ENCODE measurements around the gene MRPL50. TPM values are rescaled to one million over a fixed set of nuclear protein-coding genes. Genes with fewer than 3 reads are reported as not detected.

MRPL50 gene
- total RNA-seq, 1 donor from 2014 or later = 14.8 TPM

DNA sequence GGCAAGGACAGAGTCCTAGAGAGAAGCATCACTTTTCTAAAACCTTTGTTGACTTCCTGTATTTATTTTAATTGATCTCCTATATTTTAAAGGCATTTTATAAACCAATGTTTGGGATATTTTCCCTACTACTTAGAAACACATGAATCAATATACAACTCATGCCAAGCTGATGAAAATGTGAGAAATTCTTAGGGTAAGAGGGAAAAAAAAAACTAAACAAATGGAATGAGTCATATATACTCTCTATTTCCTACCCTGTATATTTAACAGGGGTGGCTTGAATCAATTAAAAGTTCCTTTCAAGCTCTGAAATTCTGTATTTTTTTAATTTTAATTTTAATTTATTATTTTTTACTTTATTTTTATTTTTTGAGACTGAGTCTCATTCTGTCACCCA lies 33.2 kb downstream of the MRPL50 start:
- no peak overlapping the region for H3K4me3 Mint-ChIP-seq (ENCODE audit: low read depth)
- DNase-seq (ENCODE audit: low spot score) = no peak
- H3K4me1 Mint-ChIP-seq (ENCODE audit: low read depth) = no peaks in the 10 kb centered on the region
- H3K36me3 Mint-ChIP-seq (ENCODE audit: low read depth) = no peaks in the 10 kb centered on the region
- H3K27ac Mint-ChIP-seq = no peak overlapping the region
- peaks cover 2% of the 10 kb centered on the region for H3K27me3 Mint-ChIP-seq (ENCODE audit: low read depth)
- intact Hi-C loops (cut with micrococcal nuclease) = no loop called here
- H3K9me3 Mint-ChIP-seq = no peaks in the 10 kb centered on the region

DNA sequence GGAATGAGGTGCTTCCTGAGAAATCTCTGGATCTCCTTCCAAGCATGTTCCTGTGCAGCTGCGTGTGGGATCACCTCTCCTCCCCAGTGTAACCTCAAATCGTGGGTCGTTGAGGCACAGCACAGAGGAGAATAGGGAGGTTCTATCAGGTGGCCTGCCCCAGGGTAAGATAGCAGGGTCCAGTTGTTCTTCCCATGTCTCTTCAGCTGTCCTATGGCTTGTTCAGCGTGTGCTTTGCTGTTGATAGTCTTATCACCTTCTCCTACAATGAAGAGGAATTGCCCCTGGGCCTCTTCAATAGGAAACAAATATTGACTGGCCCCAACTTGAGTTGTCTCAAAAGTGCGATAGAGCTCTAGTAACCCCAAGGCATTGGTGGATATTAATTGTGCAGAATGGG lies 36.0 kb downstream of the MRPL50 start:
- Mint-ChIP-seq H3K4me3 (ENCODE audit: low read depth) (no peak overlapping the region), H3K27me3 (ENCODE audit: low read depth) (no peaks in the 10 kb centered on the region), H3K36me3 (ENCODE audit: low read depth) (no peaks in the 10 kb centered on the region), H3K27ac (no peak overlapping the region), H3K9me3 (no peaks in the 10 kb centered on the region), H3K4me1 (ENCODE audit: low read depth) (no peaks in the 10 kb centered on the region)
- intact Hi-C loops (cut with micrococcal nuclease) = no loop called here
- no peak for DNase-seq (ENCODE audit: low spot score)

DNA sequence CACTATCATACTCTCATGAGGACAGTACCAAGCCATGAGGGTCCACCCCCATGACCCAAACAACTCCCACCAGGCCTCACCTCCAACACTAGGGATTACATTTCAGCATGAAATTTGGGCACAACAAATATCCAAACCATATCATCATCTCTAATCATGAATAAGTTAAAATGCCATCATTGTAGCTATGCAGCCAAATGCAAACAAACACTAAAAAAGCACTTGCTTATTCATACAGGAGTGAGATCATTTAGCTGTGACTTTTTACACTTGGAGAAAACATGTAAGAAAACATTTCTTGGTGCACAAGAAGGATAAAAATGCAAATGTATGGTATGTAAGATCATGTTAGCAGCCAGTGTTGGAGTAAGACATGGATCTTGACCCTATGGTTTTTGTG lies 37.8 kb downstream of the MRPL50 start:
- H3K36me3 Mint-ChIP-seq (ENCODE audit: low read depth) = no peaks in the 10 kb centered on the region
- H3K4me1 Mint-ChIP-seq (ENCODE audit: low read depth) = no peaks in the 10 kb centered on the region
- H3K27ac Mint-ChIP-seq = no peak overlapping the region
- intact Hi-C loops (cut with micrococcal nuclease) = no loop called here
- no peaks in the 10 kb centered on the region for H3K9me3 Mint-ChIP-seq
- no peaks in the 10 kb centered on the region for H3K27me3 Mint-ChIP-seq (ENCODE audit: low read depth)
- no peak for DNase-seq (ENCODE audit: low spot score)
- H3K4me3 Mint-ChIP-seq (ENCODE audit: low read depth) = no peak overlapping the region

DNA sequence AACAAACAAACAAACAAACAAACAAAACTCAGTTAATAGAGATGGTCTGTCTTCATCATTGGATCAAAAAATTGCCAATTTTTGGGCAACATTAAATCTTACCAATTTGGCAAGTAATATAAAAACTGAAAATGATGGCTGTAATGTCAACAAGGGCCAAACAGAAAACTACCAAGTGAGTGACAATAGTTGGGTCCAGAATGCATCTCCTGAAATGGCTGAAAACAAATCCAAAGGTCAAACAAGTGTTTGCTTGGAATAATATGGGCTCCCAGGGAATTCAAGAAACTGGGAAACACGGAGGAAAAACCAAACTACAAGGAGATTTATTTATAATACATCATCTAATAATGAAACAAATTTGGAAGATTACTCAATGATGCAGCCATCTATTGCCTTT lies 38.7 kb downstream of the MRPL50 start:
- DNase-seq (ENCODE audit: low spot score) = no peak
- H3K9me3 Mint-ChIP-seq = no peaks in the 10 kb centered on the region
- H3K36me3 Mint-ChIP-seq (ENCODE audit: low read depth) = no peaks in the 10 kb centered on the region
- no peak overlapping the region for H3K27ac Mint-ChIP-seq
- no peaks in the 10 kb centered on the region for H3K27me3 Mint-ChIP-seq (ENCODE audit: low read depth)
- intact Hi-C loops (cut with micrococcal nuclease) = no loop called here
- no peak overlapping the region for H3K4me3 Mint-ChIP-seq (ENCODE audit: low read depth)
- no peaks in the 10 kb centered on the region for H3K4me1 Mint-ChIP-seq (ENCODE audit: low read depth)

DNA sequence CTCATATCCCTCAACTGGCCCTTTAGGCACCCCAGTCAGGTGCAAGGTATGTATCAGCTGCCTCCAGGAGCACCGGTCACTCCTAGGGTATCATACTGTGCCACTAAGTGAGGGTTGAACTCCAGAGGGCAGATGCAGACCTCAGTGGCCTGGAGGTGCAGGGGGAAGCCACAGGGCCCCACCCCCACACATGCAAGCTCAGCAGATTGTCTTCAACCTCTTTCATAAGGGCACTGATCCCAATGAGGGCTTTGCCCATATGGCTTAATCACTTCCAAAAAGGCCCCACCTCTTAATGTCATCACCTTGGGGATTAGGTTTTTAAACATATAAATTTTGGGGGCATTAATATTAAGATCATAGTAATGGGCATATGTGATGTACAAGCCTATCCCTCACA lies 41.8 kb downstream of the MRPL50 start:
- no peak for DNase-seq (ENCODE audit: low spot score)
- Mint-ChIP-seq H3K36me3 (ENCODE audit: low read depth) (no peaks in the 10 kb centered on the region), H3K9me3 (no peaks in the 10 kb centered on the region), H3K4me1 (ENCODE audit: low read depth) (no peaks in the 10 kb centered on the region), H3K27me3 (ENCODE audit: low read depth) (no peaks in the 10 kb centered on the region), H3K4me3 (ENCODE audit: low read depth) (no peak overlapping the region), H3K27ac (no peak overlapping the region)
- intact Hi-C loops (cut with micrococcal nuclease) = no loop called here

DNA sequence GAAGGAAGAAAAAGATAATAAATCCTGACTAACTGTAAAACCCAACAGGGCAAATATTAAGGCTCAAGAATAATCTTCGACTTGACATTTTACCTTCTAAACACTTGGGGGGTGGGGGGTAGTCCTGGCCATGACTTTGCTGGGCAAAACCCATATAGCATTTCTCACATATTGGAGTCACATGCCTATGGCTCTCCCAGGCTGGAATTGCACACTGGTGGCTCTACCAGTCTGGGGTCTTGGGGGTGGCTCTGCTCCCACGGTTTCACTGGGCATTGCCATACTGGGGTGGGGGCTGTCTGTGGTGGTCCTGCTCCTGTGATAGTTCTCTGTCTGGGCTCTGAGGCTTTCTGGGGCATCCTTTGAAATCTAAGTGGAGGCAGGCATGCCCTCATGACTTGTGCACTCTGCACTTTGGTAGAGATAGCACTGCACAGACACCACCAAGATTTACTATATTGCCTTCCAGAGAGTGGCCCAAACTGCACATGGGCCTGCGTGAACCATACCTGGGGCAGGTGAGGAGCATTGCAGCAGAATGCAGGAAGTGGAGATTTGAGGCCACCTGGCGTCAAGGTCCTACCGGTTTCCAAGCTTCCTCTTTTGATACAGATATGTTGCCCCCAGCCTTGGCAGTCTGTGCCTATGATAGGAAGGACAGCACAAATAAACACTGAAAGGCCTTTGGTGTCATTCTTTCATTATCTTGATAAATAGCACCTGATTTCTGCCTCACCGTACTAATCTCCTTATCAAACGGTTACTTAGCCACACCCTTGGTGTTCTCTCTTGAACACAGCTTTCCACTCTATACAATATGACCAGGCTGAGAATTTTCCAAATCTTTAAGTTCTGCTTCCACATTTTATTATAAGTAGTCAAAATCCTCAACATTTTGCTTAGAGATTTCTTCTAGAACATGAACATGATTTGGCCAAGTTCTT lies 43.4 kb downstream of the MRPL50 start:
- H3K4me3 Mint-ChIP-seq (ENCODE audit: low read depth) = no peak overlapping the region
- no peak overlapping the region for H3K27ac Mint-ChIP-seq
- intact Hi-C loops (cut with micrococcal nuclease) = no loop called here
- no peaks in the 10 kb centered on the region for H3K36me3 Mint-ChIP-seq (ENCODE audit: low read depth)
- DNase-seq (ENCODE audit: low spot score) = no peak
- no peaks in the 10 kb centered on the region for H3K4me1 Mint-ChIP-seq (ENCODE audit: low read depth)
- no peaks in the 10 kb centered on the region for H3K27me3 Mint-ChIP-seq (ENCODE audit: low read depth)
- H3K9me3 Mint-ChIP-seq = no peaks in the 10 kb centered on the region

DNA sequence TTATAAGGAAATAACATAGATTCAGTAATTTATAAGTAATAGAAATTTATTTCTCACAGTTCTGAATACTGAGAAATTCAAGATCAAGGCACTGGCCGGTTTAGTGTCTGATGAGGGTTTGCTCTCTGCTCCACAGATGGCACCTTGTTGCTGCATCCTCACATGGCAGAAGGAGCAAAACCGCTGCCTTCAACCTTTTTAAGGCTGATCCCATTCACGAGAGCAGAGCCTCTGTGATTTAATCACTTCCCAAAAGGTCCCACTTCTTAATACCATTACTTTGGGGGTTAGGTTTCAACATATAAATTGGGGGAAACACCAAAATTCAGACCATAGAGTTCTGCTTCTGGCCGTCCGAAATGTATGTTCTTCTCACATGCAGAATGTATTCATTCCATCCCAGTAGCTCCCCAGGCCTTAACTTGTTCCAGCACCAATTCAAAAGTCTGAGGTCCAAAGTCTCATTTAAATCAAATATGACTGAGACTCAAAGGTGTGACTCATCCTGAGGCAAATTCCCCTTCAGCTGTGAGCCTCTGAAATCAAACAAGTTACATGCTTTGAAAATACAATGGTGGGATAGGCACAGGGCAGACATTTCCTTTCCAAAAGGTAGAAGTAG lies 44.2 kb downstream of the MRPL50 start:
- no peak overlapping the region for H3K4me3 Mint-ChIP-seq (ENCODE audit: low read depth)
- intact Hi-C loops (cut with micrococcal nuclease) = no loop called here
- H3K27ac Mint-ChIP-seq = no peak overlapping the region
- H3K27me3 Mint-ChIP-seq (ENCODE audit: low read depth) = no peaks in the 10 kb centered on the region
- no peak for DNase-seq (ENCODE audit: low spot score)
- H3K4me1 Mint-ChIP-seq (ENCODE audit: low read depth) = no peaks in the 10 kb centered on the region
- H3K36me3 Mint-ChIP-seq (ENCODE audit: low read depth) = no peaks in the 10 kb centered on the region
- no peaks in the 10 kb centered on the region for H3K9me3 Mint-ChIP-seq

DNA sequence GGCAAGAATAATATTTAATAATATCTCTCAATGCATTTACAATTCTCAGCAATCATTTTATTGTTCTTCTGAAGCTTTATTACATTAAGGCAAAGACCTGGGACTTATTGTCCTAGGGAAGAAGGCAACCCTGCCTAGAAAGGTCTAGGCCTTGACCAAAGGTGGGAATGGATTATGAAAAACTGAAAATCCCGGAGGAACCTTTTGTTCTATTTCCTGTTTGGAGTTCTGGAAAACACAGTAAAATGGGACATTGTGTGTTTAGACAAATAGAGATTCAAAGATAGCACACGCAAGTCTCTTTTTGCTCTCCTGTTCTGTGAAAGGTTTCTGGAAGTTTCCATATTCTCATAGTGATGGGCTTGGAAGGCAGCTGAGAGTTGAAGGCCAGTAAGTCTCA lies 44.7 kb downstream of the MRPL50 start:
- Mint-ChIP-seq H3K9me3 (no peaks in the 10 kb centered on the region), H3K4me3 (ENCODE audit: low read depth) (no peak overlapping the region)

DNA sequence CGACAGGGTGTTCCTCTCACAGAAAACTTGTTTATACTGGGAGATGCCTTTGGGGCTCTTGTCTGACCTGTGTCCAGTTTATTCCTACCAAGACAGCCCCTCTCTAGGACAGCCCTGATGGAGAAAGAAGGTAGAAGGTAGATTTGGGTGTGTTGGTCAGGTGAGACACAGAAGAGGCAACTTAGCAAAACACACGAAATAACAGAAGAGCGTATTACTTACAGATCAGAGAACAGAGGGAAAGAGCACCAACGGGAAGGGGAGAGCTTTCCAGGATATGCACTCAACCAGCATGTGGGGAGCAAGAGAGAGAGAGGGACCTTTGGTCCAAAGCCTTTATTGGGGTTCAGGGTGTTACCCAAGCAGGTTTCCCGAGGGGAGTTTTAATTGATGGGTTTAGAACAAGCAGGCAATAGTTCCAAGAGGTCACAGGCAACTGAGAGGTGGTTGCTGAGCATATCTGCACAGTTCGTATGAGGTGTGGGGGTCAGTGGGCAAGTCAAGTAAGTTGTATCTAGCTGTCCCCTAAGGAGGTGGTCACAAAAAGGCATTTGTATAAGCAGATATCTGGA lies 45.4 kb downstream of the MRPL50 start:
- H3K27me3 Mint-ChIP-seq (ENCODE audit: low read depth) = no peaks in the 10 kb centered on the region
- H3K4me1 Mint-ChIP-seq (ENCODE audit: low read depth) = no peaks in the 10 kb centered on the region
- no peak for DNase-seq (ENCODE audit: low spot score)
- no peak overlapping the region for H3K4me3 Mint-ChIP-seq (ENCODE audit: low read depth)
- H3K27ac Mint-ChIP-seq = no peak overlapping the region
- intact Hi-C loops (cut with micrococcal nuclease) = no loop called here
- no peaks in the 10 kb centered on the region for H3K9me3 Mint-ChIP-seq
- no peaks in the 10 kb centered on the region for H3K36me3 Mint-ChIP-seq (ENCODE audit: low read depth)

More for the DNA sequence above, 44.7 kb downstream of the MRPL50 start:
- H3K27me3 Mint-ChIP-seq (ENCODE audit: low read depth) = no peaks in the 10 kb centered on the region
- H3K27ac Mint-ChIP-seq = no peak overlapping the region
- no peaks in the 10 kb centered on the region for H3K4me1 Mint-ChIP-seq (ENCODE audit: low read depth)
- no peaks in the 10 kb centered on the region for H3K36me3 Mint-ChIP-seq (ENCODE audit: low read depth)
- intact Hi-C loops (cut with micrococcal nuclease) = no loop called here
- DNase-seq (ENCODE audit: low spot score) = no peak

DNA sequence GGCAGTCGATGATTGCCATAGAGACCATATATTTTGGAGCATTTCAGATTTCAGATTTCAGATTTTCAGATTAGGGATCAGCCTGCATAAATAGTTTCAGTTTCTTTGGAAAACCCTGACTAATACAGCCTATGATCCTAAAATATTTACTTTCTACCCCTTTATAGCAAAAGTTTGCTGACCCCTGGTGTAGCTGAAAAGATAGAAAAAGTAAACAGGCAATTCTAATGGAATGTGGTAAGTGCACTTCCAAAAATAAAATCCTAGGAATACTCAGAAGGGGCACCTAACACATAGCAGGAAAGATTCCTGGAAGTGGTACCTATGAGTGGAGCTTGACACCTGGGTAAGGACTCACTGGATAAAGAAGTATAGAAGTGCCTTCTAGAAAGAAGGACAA lies 48.1 kb downstream of the MRPL50 start:
- intact Hi-C loops (cut with micrococcal nuclease) = no loop called here
- H3K36me3 Mint-ChIP-seq (ENCODE audit: low read depth) = no peaks in the 10 kb centered on the region
- H3K9me3 Mint-ChIP-seq = no peaks in the 10 kb centered on the region
- peaks cover 2% of the 10 kb centered on the region for H3K27me3 Mint-ChIP-seq (ENCODE audit: low read depth)
- H3K4me3 Mint-ChIP-seq (ENCODE audit: low read depth) = no peak overlapping the region
- no peak for DNase-seq (ENCODE audit: low spot score)
- no peaks in the 10 kb centered on the region for H3K4me1 Mint-ChIP-seq (ENCODE audit: low read depth)
- H3K27ac Mint-ChIP-seq = no peak overlapping the region

DNA sequence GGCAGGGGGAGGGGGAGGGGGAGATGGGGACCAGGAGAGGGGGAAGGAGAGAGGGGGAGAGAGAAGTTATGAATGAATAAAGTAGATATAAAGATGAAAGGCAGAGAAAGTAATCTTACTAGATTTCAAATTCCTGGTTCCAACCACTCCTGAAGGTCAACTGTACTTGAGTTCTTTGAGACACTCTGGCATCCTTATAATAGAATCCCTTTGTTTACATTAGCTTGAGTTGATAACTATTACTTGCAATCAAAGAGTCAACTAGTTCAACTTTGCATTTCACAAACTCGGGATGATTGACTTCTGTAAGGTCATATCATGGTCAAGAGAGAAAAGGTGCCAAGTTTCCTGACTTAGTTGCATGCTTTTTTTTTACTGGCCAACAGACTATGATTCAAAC lies 55.8 kb downstream of the MRPL50 start:
- H3K4me1 Mint-ChIP-seq (ENCODE audit: low read depth) = no peaks in the 10 kb centered on the region
- H3K36me3 Mint-ChIP-seq (ENCODE audit: low read depth) = no peaks in the 10 kb centered on the region
- peaks cover 2% of the 10 kb centered on the region for H3K27me3 Mint-ChIP-seq (ENCODE audit: low read depth)
- no peak overlapping the region for H3K4me3 Mint-ChIP-seq (ENCODE audit: low read depth)
- intact Hi-C loops (cut with micrococcal nuclease) = no loop called here
- H3K9me3 Mint-ChIP-seq = no peaks in the 10 kb centered on the region
- DNase-seq (ENCODE audit: low spot score) = no peak
- H3K27ac Mint-ChIP-seq = no peak overlapping the region

DNA sequence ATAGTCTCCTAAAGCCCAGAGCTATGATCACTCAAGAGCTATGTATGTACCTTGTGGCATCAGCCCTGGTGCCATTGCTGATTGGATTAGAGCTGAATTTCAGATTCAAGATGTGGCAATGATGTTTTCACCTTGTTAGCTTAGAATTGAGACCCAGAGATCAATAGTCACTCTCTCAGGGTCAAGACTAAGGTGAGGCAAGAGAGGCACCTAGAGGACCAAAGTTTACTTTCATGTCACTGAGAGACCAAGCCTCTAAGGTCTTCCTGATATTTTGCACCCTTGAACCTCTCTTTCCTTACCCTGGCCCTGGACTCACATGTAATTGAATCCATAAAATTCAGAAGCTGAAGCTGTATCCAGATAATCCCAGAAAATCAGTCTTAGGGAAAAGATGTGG lies 56.5 kb downstream of the MRPL50 start:
- Mint-ChIP-seq H3K4me3 (ENCODE audit: low read depth) (no peak overlapping the region), H3K27me3 (ENCODE audit: low read depth) (no peaks in the 10 kb centered on the region), H3K27ac (no peak overlapping the region), H3K36me3 (ENCODE audit: low read depth) (no peaks in the 10 kb centered on the region), H3K4me1 (ENCODE audit: low read depth) (no peaks in the 10 kb centered on the region), H3K9me3 (no peaks in the 10 kb centered on the region)
- intact Hi-C loops (cut with micrococcal nuclease) = no loop called here
- DNase-seq (ENCODE audit: low spot score) = no peak
